Measurements from ENCODE around the gene PRKCZ. TPM values are rescaled to one million over a fixed set of nuclear protein-coding genes. Genes with fewer than 3 reads are reported as not detected.

PRKCZ gene
- total RNA-seq, 1 donor from 2014 or later: 37.6 TPM

DNA sequence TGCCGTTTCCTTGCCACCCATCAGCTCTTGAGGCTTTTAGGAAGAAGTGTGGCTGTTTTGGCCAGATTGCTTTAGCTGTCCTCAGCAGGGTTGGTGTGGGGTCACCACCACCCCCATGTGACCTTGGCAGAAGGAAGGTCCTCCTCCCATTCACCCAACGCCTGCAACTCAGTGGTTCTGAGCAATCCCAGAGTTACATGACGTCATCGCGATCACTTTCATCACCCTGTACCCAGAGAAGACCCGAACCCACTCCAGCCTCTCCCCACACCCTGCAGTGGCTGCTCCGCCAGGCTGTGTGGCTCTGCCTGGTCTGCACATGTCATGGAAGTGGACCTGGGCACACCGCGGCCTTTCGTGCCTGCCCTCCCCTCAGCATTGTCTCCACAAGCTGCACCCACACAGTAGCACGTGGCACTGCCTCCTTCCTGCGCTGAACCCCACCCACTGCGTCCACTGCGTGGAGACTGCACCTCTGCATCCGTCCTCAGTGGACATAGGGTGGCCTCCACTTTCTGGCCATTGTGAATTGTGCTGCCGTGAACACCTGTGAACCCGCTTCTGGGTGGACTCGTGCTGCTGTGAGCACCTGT, 127.8 kb downstream of the PRKCZ start:
- TF ChIP-seq, protein P1, sequence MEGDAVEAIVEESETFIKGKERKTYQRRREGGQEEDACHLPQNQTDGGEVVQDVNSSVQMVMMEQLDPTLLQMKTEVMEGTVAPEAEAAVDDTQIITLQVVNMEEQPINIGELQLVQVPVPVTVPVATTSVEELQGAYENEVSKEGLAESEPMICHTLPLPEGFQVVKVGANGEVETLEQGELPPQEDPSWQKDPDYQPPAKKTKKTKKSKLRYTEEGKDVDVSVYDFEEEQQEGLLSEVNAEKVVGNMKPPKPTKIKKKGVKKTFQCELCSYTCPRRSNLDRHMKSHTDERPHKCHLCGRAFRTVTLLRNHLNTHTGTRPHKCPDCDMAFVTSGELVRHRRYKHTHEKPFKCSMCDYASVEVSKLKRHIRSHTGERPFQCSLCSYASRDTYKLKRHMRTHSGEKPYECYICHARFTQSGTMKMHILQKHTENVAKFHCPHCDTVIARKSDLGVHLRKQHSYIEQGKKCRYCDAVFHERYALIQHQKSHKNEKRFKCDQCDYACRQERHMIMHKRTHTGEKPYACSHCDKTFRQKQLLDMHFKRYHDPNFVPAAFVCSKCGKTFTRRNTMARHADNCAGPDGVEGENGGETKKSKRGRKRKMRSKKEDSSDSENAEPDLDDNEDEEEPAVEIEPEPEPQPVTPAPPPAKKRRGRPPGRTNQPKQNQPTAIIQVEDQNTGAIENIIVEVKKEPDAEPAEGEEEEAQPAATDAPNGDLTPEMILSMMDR (IDR thresholded peaks at IDR 0.05; ENCODE audit: insufficient read depth, low read length, poor library complexity, severe bottlenecking): no peak
- DNase-seq (ENCODE audit: low read depth): no peak
- no peaks in the 10 kb centered on the region for H3K27me3 ChIP-seq (ENCODE audit: control insufficient read depth, insufficient read depth, low read length)
- no peak overlapping the region for H3K4me3 ChIP-seq (ENCODE audit: low read depth, low read length)
- peaks cover 2% of the 10 kb centered on the region for H3K36me3 ChIP-seq (ENCODE audit: control insufficient read depth, insufficient read depth, low read length)

DNA sequence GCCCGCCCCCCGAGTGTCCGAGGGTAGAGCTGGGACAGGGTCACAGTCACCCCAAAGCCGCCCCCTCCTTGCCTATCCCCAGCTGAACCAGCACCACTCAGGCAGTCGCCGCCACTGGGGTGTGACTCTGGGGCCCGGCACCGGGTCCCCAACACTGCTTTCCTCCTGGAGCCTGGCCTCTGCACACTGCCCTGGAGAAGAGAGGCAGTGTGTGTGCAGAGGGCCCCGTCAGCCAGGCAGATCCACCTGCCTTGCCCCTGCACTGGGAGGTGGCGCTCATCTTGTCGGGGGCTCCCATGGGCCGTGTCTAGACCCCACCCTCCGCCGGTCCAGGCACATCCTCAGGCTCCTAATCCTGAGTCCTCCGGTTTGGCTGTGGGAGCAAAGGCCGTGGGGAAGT, 128.7 kb downstream of the PRKCZ start:
- DNase-seq (ENCODE audit: low read depth): no peak
- no peak overlapping the region for H3K4me3 ChIP-seq (ENCODE audit: low read depth, low read length)
- no peaks in the 10 kb centered on the region for H3K27me3 ChIP-seq (ENCODE audit: control insufficient read depth, insufficient read depth, low read length)
- TF ChIP-seq, protein P1 (IDR thresholded peaks at IDR 0.05; ENCODE audit: insufficient read depth, low read length, poor library complexity, severe bottlenecking): no peak
- H3K36me3 ChIP-seq (ENCODE audit: control insufficient read depth, insufficient read depth, low read length): peaks cover 2% of the 10 kb centered on the region

DNA sequence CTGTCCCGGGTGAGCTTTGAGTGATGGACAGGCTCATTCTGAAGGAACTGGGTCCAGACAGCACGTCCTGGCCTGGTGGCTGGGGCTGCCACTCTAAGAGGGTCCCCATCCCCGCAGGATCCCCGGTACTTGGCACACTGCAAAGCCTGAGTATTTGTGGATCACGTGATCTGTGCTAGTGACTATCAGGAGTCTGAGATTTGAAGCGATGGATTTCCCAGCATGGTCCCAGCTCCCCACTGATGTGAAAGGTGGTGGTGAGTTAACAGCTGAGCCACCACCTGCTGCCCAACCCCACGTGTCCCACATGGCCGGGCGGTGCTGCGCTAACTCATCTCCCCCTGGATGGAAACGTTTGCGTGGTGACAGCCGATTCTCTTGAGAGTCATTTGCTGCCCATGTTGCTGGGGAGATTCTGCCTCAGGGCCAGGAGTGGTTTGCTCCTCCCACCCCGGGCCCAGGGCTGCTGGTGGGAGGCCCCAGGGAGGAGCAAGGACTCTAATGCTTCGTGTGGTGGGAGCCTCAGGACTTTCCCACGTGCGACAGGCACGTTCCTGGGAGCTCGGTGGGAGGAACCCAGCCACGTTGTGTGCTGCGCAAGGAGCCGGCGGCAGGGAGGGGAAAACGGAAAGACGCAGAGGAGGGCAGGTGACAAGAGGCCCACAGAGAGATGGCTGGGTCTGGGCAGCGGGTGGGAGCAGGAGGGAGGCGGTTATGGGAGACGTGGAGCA, 129.2 kb downstream of the PRKCZ start:
- Histone ChIP-seq H3K4me3 (ENCODE audit: low read depth, low read length) (no peak overlapping the region), H3K27me3 (ENCODE audit: control insufficient read depth, insufficient read depth, low read length) (no peaks in the 10 kb centered on the region), H3K36me3 (ENCODE audit: control insufficient read depth, insufficient read depth, low read length) (peaks cover 2% of the 10 kb centered on the region)
- DNase-seq (ENCODE audit: low read depth): no peak
- TF ChIP-seq, protein P1 (IDR thresholded peaks at IDR 0.05; ENCODE audit: insufficient read depth, low read length, poor library complexity, severe bottlenecking): no peak

DNA sequence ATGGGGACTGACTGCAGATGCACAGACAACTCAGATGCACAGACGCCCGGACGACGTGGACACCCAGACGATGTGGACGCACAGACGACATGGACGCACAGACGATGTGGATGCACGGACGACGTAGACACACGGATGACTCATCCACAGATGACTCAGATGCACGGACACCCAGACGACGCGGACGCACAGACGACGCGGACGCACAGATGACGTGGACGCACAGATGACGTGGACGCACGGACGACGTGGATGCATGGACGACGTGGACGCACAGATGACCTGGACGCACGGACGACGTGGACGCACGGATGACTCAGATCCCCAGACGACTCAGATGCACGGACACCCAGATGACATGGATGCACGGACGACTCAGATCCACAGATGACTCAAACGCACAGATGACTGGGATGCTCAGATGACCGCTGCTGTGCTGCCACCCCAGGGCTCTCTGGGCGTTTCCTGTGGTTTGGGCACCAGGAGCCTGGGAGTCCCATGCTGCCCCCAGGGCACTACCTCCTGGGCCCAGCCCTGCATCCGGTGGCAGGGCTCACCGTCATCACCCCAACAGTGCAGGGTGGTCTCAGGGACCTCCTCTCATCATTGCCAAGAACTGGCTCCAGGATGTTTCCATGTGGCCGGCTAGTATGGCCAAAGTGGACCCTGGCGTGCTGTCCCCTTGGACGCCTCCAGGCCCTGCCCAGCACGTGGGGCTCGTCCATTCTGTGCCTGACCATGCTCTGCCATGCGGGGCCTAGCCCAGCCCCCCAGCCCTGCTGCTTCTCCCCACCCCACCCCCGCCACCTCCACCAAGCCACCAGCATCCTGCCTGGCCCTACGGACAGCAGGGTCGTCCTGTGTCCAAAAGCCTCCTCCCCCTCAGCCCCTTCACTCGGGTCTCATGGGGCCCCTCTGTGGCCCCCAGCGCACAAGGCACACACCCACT, 130.4 kb downstream of the PRKCZ start:
- no peak for DNase-seq (ENCODE audit: low read depth)
- peaks cover 2% of the 10 kb centered on the region for H3K36me3 ChIP-seq (ENCODE audit: control insufficient read depth, insufficient read depth, low read length)
- no peaks in the 10 kb centered on the region for H3K27me3 ChIP-seq (ENCODE audit: control insufficient read depth, insufficient read depth, low read length)
- no peak overlapping the region for H3K4me3 ChIP-seq (ENCODE audit: low read depth, low read length)
- TF ChIP-seq, protein P1 (IDR thresholded peaks at IDR 0.05; ENCODE audit: insufficient read depth, low read length, poor library complexity, severe bottlenecking): no peak

DNA sequence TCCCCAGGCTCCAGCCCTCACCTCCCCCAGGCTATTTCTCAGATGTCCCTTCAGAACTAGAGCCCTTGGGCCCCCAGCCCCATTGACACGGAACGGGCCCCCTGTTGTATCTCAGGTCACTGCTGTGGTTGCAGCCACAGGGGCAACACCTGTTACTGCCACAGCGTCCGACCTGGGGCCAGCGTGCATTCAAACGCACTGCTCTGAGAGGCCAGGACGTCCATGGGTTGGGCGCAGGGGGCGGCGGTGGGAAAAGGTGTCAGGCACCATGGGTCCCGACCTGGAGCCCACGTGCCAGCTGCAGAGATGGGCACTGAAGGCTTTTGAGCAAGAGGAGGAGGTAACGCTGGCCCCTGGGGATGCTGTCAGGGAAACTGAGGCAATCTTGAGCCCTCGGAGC, 131.1 kb downstream of the PRKCZ start:
- TF ChIP-seq, protein P1 (IDR thresholded peaks at IDR 0.05; ENCODE audit: insufficient read depth, low read length, poor library complexity, severe bottlenecking): no peak
- H3K27me3 ChIP-seq (ENCODE audit: control insufficient read depth, insufficient read depth, low read length): no peaks in the 10 kb centered on the region
- DNase-seq (ENCODE audit: low read depth): no peak
- H3K4me3 ChIP-seq (ENCODE audit: low read depth, low read length): no peak overlapping the region
- H3K36me3 ChIP-seq (ENCODE audit: control insufficient read depth, insufficient read depth, low read length): no peaks in the 10 kb centered on the region
